GM18517 (cell line): ENCODE data around the gene PCNX1.
"Not testable (repeated sequence)": the region's sequence is repeated elsewhere in the genome, so short reads cannot be mapped to it uniquely, and the experiment has no call there.

ENCODE experiments used
- ATAC-seq: cut with Tn5 transposase; IDR thresholded peaks from one replicate; pipeline ENCODE4 v1.9.1; 2021; ENCODE audit warnings: mild to moderate bottlenecking, moderate library complexity; ENCODE audit not compliant: unreplicated experiment

The PCNX1 gene

GRCh38 chr14:71006200-71006563 is 98.9 kb downstream of the PCNX1 start:
- no peak for ATAC-seq

GRCh38 chr14:71011479-71011878 is 104.2 kb downstream of the PCNX1 start:
- no peak for ATAC-seq

GRCh38 chr14:71012888-71013287 is 105.6 kb downstream of the PCNX1 start:
- no peak for ATAC-seq

GRCh38 chr14:71013551-71014192 is 106.4 kb downstream of the PCNX1 start:
- ATAC-seq, result no peak

GRCh38 chr14:71019917-71020316 is 112.7 kb downstream of the PCNX1 start:
- not testable (repeated sequence) for ATAC-seq

GRCh38 chr14:71021347-71022011 is 114.2 kb downstream of the PCNX1 start:
- no peak for ATAC-seq

GRCh38 chr14:71022012-71022869 is 115.0 kb downstream of the PCNX1 start:
- ATAC-seq, result no peak

GRCh38 chr14:71022939-71023338 is 115.7 kb downstream of the PCNX1 start:
- ATAC-seq, result no peak

GRCh38 chr14:71029236-71029781 is 122.0 kb downstream of the PCNX1 start:
- no peak for ATAC-seq

GRCh38 chr14:71031000-71031399 is 123.7 kb downstream of the PCNX1 start:
- no peak for ATAC-seq

GRCh38 chr14:71036433-71036832 is 129.2 kb downstream of the PCNX1 start:
- no peak for ATAC-seq

- ATAC-seq, result no peak
Observed at GRCh38 chr14:71048393-71048792, 141.1 kb downstream of the PCNX1 start.

- no peak for ATAC-seq
Observed at GRCh38 chr14:71049435-71050133, 142.3 kb downstream of the PCNX1 start.

- no peak for ATAC-seq
Observed at GRCh38 chr14:71050227-71050823, 143.1 kb downstream of the PCNX1 start.

- no peak for ATAC-seq
Observed at GRCh38 chr14:71054706-71055105, 147.4 kb downstream of the PCNX1 start.

GRCh38 chr14:71056168-71056567 is 148.9 kb downstream of the PCNX1 start:
- ATAC-seq, result no peak

GRCh38 chr14:71060274-71060673 is 153.0 kb downstream of the PCNX1 start:
- no peak for ATAC-seq

GRCh38 chr14:71060825-71061455 is 153.7 kb downstream of the PCNX1 start:
- ATAC-seq, result no peak

- no peak for ATAC-seq
Observed at GRCh38 chr14:71061458-71061857, 154.2 kb downstream of the PCNX1 start.
